GM06990 (cell line): Measurements from ENCODE around the gene ERC2.

ENCODE experiments used
- DNase-seq: peaks from one replicate; pipeline ENCODE4 v3.0.0-alpha.2; 2011; ENCODE audit not compliant: insufficient read length; ENCODE audit errors: extremely low read depth
- H3K27me3 ChIP-seq: replicated peaks from 2 replicates; pipeline ENCODE4 v1.6.0; 2011; ENCODE audit warnings: low read length; ENCODE audit not compliant: control insufficient read depth, insufficient read depth
- H3K36me3 ChIP-seq: 2 replicates; pipeline ENCODE4 v1.5.1; 2011; ENCODE audit warnings: low read length; ENCODE audit not compliant: control insufficient read depth, insufficient read depth
- H3K4me3 ChIP-seq: replicated peaks from 2 replicates; pipeline ENCODE4 v1.5.1; 2011; ENCODE audit warnings: low read depth, mild to moderate bottlenecking, control low read depth, low read length
- CTCF ChIP-seq: IDR thresholded peaks from 2 replicates; pipeline ENCODE4 v1.5.1; 2011; ENCODE audit warnings: low read length, control low read depth, mild to moderate bottlenecking, inconsistent platforms; ENCODE audit not compliant: insufficient read depth, poor library complexity, severe bottlenecking

Gene ERC2

GRCh38 chr3:55795746-55796145, 672.5 kb downstream of the ERC2 start:
- TF ChIP-seq CTCF: no peak
- Histone ChIP-seq H3K27me3 (no peaks in the 10 kb centered on the region; the same call in 1 of the 2 replicates), H3K36me3 (no peaks in the 10 kb centered on the region), H3K4me3 (no peak overlapping the region)
- no peak for DNase-seq

GRCh38 chr3:55795296-55795695, 673.0 kb downstream of the ERC2 start:
- no peak for TF ChIP-seq CTCF
- H3K36me3 ChIP-seq: no peaks in the 10 kb centered on the region
- no peak overlapping the region for H3K4me3 ChIP-seq
- H3K27me3 ChIP-seq: no peaks in the 10 kb centered on the region; the same call in 1 of the 2 replicates
- DNase-seq: no peak

GRCh38 chr3:55792742-55793141, 675.5 kb downstream of the ERC2 start:
- no peaks in the 10 kb centered on the region; the same call in 1 of the 2 replicates for H3K27me3 ChIP-seq
- H3K36me3 ChIP-seq: no peaks in the 10 kb centered on the region
- TF ChIP-seq CTCF: no peak
- DNase-seq: no peak
- no peak overlapping the region for H3K4me3 ChIP-seq

GRCh38 chr3:55792009-55792408, 676.3 kb downstream of the ERC2 start:
- no peak for TF ChIP-seq CTCF
- no peak overlapping the region for H3K4me3 ChIP-seq
- no peak for DNase-seq
- H3K27me3 ChIP-seq: no peaks in the 10 kb centered on the region; the same call in 1 of the 2 replicates
- H3K36me3 ChIP-seq: no peaks in the 10 kb centered on the region

GRCh38 chr3:55790596-55791350, 677.5 kb downstream of the ERC2 start:
- no peak for TF ChIP-seq CTCF
- no peaks in the 10 kb centered on the region; the same call in 1 of the 2 replicates for H3K27me3 ChIP-seq
- DNase-seq: no peak
- no peaks in the 10 kb centered on the region for H3K36me3 ChIP-seq
- H3K4me3 ChIP-seq: no peak overlapping the region
